Psoas muscle (tissue), 8 donors: Measurements from ENCODE around the gene GPR143. TPM values are rescaled to one million over a fixed set of nuclear protein-coding genes. Genes with fewer than 3 reads are reported as not detected.

Source experiments
- ATAC-seq, 4 donors: fragments of 200-7000 bp; cut with Tn5 transposase; one replicate each; pipeline ENCODE4 v1.9.1; 2020; ENCODE audit warnings: moderate library complexity in 3 of 4, mild to moderate bottlenecking in 2 of 4
- DNase-seq, 2 donors: peaks; one replicate each; pipeline ENCODE4 v3.0.0-alpha.2; 2020
- H3K27ac ChIP-seq: fragments of 200-600 bp; one replicate; pipeline ENCODE4 v1.8.0; 2022
- H3K27me3 ChIP-seq, 3 donors: fragments of 200-600 bp in 1 of 3; one replicate each; pipeline versions ENCODE4 v1.6.1 to v1.8.0; 2013 to 2022; ENCODE audit warnings: low read length in 2 of 3, mild to moderate bottlenecking in 2 of 3, moderate library complexity in 1 of 3; ENCODE audit not compliant: insufficient read depth in 3 of 3
- H3K36me3 ChIP-seq, 2 donors: fragments of 200-600 bp in 1 of 2; one replicate each; pipeline versions ENCODE4 v1.6.1 to v1.8.0; 2013 to 2022; ENCODE audit warnings: low read depth in 1 of 2, mild to moderate bottlenecking in 1 of 2, moderate library complexity in 1 of 2; ENCODE audit not compliant: insufficient read depth in 1 of 2
- H3K4me1 ChIP-seq: fragments of 200-600 bp; one replicate; pipeline ENCODE4 v1.8.0; 2022
- H3K4me3 ChIP-seq: fragments of 200-600 bp; one replicate; pipeline ENCODE4 v1.8.0; 2022; ENCODE audit warnings: mild to moderate bottlenecking
- H3K9me3 ChIP-seq: fragments of 200-600 bp; one replicate; pipeline ENCODE4 v1.8.0; 2022
- CTCF ChIP-seq: fragments of 200-600 bp; IDR thresholded peaks from one replicate; pipeline ENCODE4 v1.8.0; 2022; ENCODE audit warnings: antibody characterized with exemption
- WGBS, 3 donors: extraction: QIAGEN DNeasy Blood & Tissue Kit; methylation state at CpG; one replicate each; pipeline versions ENCODE4 v1.1.6 to v1.1.7; 2013; 5-methylcytosine and 5-hydroxymethylcytosine counted together
- intact Hi-C, 2 donors: fragments of 100-400 bp; cut with DNase I; formaldehyde crosslinking; loops; one replicate each; pipeline versions ENCODE4 v1.11.0 to v1.14.2; 2022
- polyA plus RNA-seq, 3 donors: library from polyadenylated mRNA; stranded (reverse); fragments of 200-250 nt; gene quantifications; one replicate each; pipeline ENCODE4 v1.2.3, GENCODE V29; 2013
- total RNA-seq, 4 donors: library from RNA; stranded (reverse); fragmentation: NEBNext Ultra II Directional in 2 of 4; extraction: Animal tissue kit (Norgen Biotek cat#: 25700) in 2 of 4; gene quantifications; one replicate each; pipeline versions ENCODE4 v1.2.1 to v1.2.4, GENCODE V29; 2021 to 2023
- donor health status: healthy with polysubstance abuse.
- donor health status: DM: no; HTN: no; CAD: no; lungs with moderate emphysema.
- donor health status: Bipolar disorder and iron deficiency.
- donor health status: healthy.
- donor health status: DM: yes; HTN: yes; CAD: no.
- donor health status: DM: no; HTN: no; CAD: no.
- donor health status: DM: no; HTN: no; CAD: no.
- donor health status: DM: yes; HTN: yes; CAD: no.

Gene GPR143
- total and polyA plus RNA-seq, 7 donors, result 0.03 TPM; not detected in 6

- intact Hi-C loops, result no loop called here
- no peak for TF ChIP-seq CTCF
- WGBS, 3 donors, result 78 to 90% (median 88%) methylated on average over 5 of the region's 5 CpGs
- Histone ChIP-seq H3K9me3 (no peaks in the 10 kb centered on the region), H3K4me1 (no peaks in the 10 kb centered on the region), H3K36me3 (no peaks in the 10 kb centered on the region), H3K27ac (no peak overlapping the region), H3K27me3 (peaks cover 0 to 4% (median 0%) of the 10 kb centered on the region in 3 donors), H3K4me3 (no peak overlapping the region)
- no peak for ATAC-seq
- no peak for DNase-seq
These were observed 26.5 kb downstream of the GPR143 start for GRCh38 chrX:9739130-9739529.

GRCh38 chrX:9738151-9738550 is 27.5 kb downstream of the GPR143 start:
- 12 to 35% (median 13%) methylated on average over 3 of the region's 3 CpGs for WGBS, 3 donors

GRCh38 chrX:9737363-9737762 is 28.3 kb downstream of the GPR143 start:
- intact Hi-C loops, result no loop called here
- DNase-seq (no peak), ATAC-seq (no peak)
- Histone ChIP-seq H3K36me3 (no peaks in the 10 kb centered on the region), H3K27ac (no peak overlapping the region), H3K9me3 (no peaks in the 10 kb centered on the region), H3K27me3 (peaks cover 0 to 4% (median 0%) of the 10 kb centered on the region in 3 donors), H3K4me1 (no peaks in the 10 kb centered on the region), H3K4me3 (no peak overlapping the region)
- 61 to 62% (median 61%) methylated on average over 7 of the region's 7 CpGs for WGBS, 3 donors
- TF ChIP-seq CTCF, result no peak

More at GRCh38 chrX:9738151-9738550, 27.5 kb downstream of the GPR143 start:
- Histone ChIP-seq H3K9me3 (no peaks in the 10 kb centered on the region), H3K36me3 (no peaks in the 10 kb centered on the region), H3K4me3 (no peak overlapping the region), H3K27me3 (peaks cover 0 to 4% (median 0%) of the 10 kb centered on the region in 3 donors), H3K27ac (no peak overlapping the region), H3K4me1 (no peaks in the 10 kb centered on the region)
- DNase-seq, result no peak
- TF ChIP-seq CTCF, result no peak
- intact Hi-C loops, result no loop called here
- ATAC-seq, result no peak

GRCh38 chrX:9730752-9731151 is 34.9 kb downstream of the GPR143 start:
- intact Hi-C loops, result no loop called here
- no peak overlapping the region for H3K4me3 ChIP-seq
- DNase-seq (no peak), ATAC-seq (no peak)
- 53 to 90% (median 71%) methylated on average over 1 of the region's 1 CpG for WGBS, 3 donors
- no peak for TF ChIP-seq CTCF
- peaks cover 16% of the 10 kb centered on the region for H3K9me3 ChIP-seq
- no peak overlapping the region for H3K27ac ChIP-seq
- no peaks in the 10 kb centered on the region for H3K36me3 ChIP-seq
- H3K27me3 ChIP-seq, result peaks cover 0 to 12% (median 0%) of the 10 kb centered on the region in 3 donors
- H3K4me1 ChIP-seq, result no peaks in the 10 kb centered on the region

- Histone ChIP-seq H3K27ac (no peak overlapping the region), H3K4me1 (no peaks in the 10 kb centered on the region), H3K4me3 (no peak overlapping the region), H3K9me3 (peaks cover 16% of the 10 kb centered on the region), H3K36me3 (no peaks in the 10 kb centered on the region), H3K27me3 (peaks cover 0 to 12% (median 0%) of the 10 kb centered on the region in 3 donors)
- ATAC-seq (no peak), DNase-seq (no peak)
- 61 to 81% (median 66%) methylated on average over 2 to 3 of the region's 3 CpGs for WGBS, 3 donors
- intact Hi-C loops, result no loop called here
- no peak for TF ChIP-seq CTCF
These were observed 35.6 kb downstream of the GPR143 start for GRCh38 chrX:9730078-9730477.
